ENCODE measurements around the gene FOXJ2. TPM values are rescaled to one million over a fixed set of nuclear protein-coding genes. Genes with fewer than 3 reads are reported as not detected.
"Not testable (repeated sequence)": the region's sequence is repeated elsewhere in the genome, so short reads cannot be mapped to it uniquely, and the experiment has no call there.

The FOXJ2 gene
- total RNA-seq, 1 donor, result 8.2 TPM

DNA sequence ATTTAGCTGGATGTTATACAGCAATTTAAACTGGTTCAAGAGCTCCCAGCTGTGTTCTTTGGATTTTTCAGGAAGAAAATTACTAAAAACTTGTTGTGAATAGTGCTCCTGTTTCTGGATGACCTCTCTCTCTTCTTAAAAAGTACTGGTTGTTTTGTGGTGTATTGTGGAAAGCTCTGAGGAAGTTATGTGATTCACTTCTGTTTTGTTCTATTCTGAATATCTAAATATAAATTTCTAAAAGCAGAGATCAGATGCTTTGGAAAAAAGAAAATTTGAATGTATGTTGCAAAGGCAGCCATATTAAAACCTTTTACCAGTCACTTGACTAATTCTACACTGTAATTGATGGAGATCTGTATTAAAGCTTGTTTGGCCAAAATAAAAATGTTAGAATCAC lies 37.1 kb downstream of the FOXJ2 start:
- no peak overlapping the region for H3K4me3 ChIP-seq (ENCODE audit: low read depth, low read length)
- no peak for DNase-seq (ENCODE audit: low read depth)
- TF ChIP-seq CTCF (IDR thresholded peaks at IDR 0.05; ENCODE audit: insufficient read depth, low read depth, low read length), result no peak

GRCh38 chr12:8071820-8072219 lies 39.3 kb downstream of the FOXJ2 start:
- DNase-seq (ENCODE audit: low read depth); H3K4me3 ChIP-seq (ENCODE audit: low read depth, low read length): not testable (repeated sequence)

DNA sequence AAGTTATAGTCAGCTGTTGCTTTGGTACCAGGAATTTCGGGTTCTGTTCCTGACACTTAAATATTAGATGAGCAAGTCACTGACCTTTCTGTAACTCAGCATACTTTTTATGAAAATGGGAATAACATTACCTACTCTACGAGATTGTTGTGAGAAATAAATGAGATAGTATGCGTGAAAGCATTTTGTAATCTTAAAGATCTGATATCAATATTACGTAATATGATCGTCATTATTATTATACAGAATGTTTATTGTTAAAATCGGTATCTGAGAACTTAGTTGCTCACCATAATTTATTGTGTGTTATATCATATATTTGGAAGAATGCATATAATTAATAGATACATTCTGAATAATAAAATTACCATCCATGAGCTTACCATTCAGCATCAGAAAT lies 43.4 kb downstream of the FOXJ2 start:
- no peak for TF ChIP-seq CTCF (IDR thresholded peaks at IDR 0.05; ENCODE audit: insufficient read depth, low read depth, low read length)
- no peak overlapping the region for H3K4me3 ChIP-seq (ENCODE audit: low read depth, low read length)
- DNase-seq (ENCODE audit: low read depth), result no peak

DNA sequence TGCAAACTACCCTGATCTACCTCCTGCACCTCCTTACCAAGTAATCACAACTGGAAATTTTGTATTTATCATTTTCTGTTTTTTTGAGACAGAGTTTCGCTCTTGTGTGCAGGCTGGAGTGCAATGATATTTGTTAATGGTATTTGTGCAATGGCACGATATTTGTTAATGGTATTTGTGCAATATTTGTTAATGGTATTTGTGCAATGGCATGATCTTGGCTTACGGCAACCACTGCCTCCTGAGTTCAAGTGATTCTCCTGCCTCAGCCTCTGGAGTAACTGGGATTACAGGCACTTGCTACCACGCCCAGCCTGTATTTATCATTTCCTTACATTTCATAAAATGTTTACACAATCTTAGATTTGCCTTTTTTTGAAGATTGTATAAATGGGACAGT lies 43.9 kb downstream of the FOXJ2 start:
- H3K4me3 ChIP-seq (ENCODE audit: low read depth, low read length), result no peak overlapping the region
- TF ChIP-seq CTCF (IDR thresholded peaks at IDR 0.05; ENCODE audit: insufficient read depth, low read depth, low read length), result no peak
- DNase-seq (ENCODE audit: low read depth), result no peak

GRCh38 chr12:8077207-8077606 lies 44.7 kb downstream of the FOXJ2 start:
- TF ChIP-seq CTCF (IDR thresholded peaks at IDR 0.05; ENCODE audit: insufficient read depth, low read depth, low read length), result no peak
- no peak overlapping the region for H3K4me3 ChIP-seq (ENCODE audit: low read depth, low read length)
- DNase-seq (ENCODE audit: low read depth), result peak; percentile 68

DNA sequence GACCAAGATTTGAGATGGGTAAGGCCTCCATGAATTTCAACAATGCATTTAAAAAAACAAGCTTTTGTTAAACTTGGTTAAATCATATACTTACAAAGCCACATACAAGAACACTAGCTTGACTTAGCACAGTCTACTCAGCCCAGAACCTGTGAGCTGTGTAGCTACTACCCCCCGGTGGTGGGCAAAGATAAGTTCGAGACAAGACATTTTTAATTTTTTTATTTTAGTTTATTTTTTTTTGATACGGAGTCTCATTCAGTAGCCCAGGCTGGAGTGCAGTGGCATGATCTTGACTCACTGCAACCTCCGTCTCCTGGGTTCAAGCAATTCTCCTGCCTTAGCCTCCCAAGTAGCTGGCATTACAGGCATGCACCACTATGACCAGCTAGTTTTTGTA lies 45.9 kb downstream of the FOXJ2 start:
- peak; percentile 78 for DNase-seq (ENCODE audit: low read depth)
- TF ChIP-seq CTCF (IDR thresholded peaks at IDR 0.05; ENCODE audit: insufficient read depth, low read depth, low read length), result peak; percentile 54

DNA sequence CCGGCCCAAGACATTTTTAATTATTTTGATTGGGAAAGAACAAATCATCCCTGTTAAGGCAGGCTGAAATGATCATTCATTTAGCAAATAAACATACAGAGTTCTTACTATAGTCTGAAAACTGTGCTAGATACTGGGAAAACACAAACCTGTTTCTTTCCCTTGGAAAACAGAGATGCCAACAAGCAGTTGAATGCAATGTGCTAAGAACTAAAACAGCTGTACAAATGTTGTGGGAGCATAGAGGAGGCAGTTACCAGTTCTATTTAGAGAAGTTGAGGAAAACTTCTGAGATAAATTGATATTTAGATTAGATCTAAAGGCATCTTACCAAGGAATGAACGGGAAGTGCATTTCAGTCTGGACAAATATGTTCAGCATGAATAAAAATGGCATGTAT lies 46.4 kb downstream of the FOXJ2 start:
- no peak for DNase-seq (ENCODE audit: low read depth)
- H3K4me3 ChIP-seq (ENCODE audit: low read depth, low read length), result no peak overlapping the region
- no peak for TF ChIP-seq CTCF (IDR thresholded peaks at IDR 0.05; ENCODE audit: insufficient read depth, low read depth, low read length)

More for the DNA sequence above, 45.9 kb downstream of the FOXJ2 start:
- no peak overlapping the region for H3K4me3 ChIP-seq (ENCODE audit: low read depth, low read length)
